GM21367 (cell line): ENCODE data around the gene SIVA1.
"Not testable (repeated sequence)": the region's sequence is repeated elsewhere in the genome, so short reads cannot be mapped to it uniquely, and the experiment has no call there.

Experiments
- ATAC-seq: cut with Tn5 transposase; IDR thresholded peaks from one replicate; pipeline ENCODE4 v1.9.1; 2021; ENCODE audit not compliant: unreplicated experiment

Gene SIVA1

DNA sequence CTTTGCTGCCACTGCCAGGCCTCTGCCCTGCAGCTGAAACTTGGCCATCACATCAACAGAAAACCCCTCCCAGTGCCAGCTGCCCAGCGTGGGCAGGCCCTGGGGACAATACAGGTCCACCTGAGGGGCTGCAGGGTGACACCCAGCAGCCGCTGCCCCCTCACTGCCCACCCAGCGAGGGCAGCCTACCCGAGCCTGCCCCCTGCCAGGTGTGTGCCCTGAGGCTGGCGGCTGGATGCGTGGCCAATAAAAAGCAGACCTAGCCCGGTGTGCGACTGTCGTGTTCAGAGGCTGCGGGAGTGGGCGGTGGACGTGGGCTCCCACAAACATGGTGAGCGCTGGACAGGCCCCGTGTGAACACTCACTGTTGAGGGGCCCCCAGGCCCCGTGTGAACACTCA lies 33.6 kb upstream of the SIVA1 start:
- no peak for ATAC-seq

DNA sequence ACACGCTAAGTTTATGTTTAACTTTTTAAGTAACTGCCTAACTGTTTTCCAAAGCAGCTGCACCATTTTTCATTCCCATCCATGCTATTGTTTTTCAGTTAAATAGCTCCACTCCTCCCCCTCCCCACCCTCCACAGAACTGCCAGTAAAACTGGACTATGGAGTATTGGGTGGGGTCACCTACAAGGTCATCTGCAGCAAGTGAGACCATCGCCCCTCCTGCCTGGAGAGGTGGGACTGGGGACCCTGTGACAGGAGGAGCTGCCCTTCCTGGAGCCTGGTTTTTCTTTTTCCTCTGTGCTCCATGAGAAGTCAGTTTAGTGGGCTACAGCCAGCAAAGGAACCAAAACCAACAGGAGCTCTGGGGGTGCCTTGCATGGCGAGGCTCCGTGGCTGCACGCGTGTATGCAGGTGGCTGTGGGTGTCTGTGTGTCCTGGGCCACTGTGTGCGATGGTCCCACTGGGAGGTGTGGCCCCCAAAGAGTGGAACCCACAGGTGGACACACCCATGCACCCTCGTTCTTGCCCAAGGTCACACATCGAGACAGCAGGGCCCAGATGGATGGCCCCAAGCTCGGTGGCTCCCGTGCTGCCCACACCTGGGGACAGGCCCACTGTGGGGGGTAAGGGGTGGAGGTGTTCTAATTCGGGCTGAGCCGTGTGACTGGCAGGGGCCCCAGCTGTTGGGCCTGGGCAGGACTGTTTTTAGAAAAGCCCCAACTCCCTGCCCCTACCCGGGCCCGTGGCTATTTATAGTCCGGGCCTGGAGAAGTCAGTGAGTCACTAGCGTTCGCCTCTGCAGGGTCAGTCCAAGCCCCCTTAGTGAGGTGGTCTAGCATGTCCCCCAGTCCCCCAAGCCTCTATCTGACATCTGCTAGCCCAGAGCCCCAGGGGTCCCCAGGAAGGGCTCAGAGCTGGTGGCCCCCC lies 31.2 kb upstream of the SIVA1 start:
- ATAC-seq: no peak

DNA sequence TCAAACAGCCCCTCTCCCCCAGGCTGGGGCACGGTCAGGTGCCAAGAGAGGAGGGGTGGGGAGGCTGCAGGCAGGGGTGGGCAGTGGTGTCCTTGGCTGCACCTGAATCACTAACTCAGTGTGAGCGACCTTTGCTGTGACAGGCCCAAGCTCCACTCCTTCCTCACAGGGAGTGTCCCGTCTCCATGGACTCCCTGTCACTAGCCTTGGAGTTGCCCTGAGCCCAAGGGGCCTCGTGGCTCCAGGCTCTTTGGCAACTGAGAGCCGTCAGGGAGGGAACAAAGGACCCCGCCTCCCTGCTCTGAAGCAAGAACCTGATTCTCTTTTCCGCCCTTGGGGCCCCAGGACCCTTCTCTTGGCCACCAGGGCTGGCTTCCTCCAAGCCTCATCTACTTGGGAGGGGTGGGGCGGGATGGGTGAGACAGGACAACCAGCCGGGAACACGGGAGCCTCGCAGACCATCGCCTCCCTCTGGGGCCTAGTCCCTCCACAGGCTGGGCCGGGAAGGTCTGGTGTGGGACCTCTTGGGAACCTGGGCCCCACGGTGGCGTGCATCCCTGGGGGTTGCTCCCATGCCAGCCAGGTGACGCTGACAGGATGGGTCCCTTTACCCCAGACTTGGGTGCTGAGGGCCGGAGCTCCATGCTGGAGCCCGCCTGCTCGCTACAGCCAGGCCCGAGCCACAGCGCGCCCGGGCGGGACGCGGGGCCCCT lies 29.9 kb upstream of the SIVA1 start:
- no peak for ATAC-seq

DNA sequence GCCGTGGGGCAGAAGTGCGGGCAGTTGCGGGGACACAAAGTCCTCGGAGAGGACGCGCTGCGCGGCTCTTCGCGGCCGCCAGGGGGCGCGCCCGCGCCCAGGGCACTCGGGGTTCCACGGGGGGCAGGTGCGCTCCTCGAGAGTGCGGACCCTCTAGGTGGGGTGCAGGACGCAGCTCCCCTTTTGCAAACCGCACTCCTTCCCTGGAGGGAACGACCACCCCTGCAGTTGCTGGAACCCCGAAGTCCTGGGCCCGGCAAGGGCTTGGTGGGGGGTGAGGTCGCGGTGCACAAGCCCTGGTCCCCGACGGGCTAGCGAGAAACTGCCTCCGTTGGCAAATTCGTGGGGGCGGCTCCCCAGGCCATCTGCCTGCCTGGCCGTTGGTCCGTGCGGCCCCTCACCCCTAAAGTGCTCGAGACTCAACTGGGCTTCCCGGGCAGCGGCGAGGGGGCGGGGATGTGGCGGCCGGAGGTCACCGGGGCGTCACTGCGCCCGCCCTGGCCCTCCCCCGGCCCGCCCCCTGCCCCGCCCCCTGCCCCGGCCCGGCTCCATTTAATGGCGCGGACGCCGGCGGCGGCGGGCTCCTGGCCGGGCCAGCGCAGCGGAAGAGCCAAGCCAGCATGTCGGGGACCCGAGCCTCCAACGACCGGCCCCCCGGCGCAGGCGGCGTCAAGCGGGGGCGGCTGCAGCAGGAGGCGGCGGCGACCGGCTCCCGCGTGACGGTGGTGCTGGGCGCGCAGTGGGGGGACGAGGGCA lies 29.1 kb upstream of the SIVA1 start, which contains the start of gene ADSS1:
ADSS1 (plus strand) TSS at position 579 of the 756 bp plus-strand sequence; CDS start at position 621, 42 bp downstream.
- ATAC-seq: no peak

DNA sequence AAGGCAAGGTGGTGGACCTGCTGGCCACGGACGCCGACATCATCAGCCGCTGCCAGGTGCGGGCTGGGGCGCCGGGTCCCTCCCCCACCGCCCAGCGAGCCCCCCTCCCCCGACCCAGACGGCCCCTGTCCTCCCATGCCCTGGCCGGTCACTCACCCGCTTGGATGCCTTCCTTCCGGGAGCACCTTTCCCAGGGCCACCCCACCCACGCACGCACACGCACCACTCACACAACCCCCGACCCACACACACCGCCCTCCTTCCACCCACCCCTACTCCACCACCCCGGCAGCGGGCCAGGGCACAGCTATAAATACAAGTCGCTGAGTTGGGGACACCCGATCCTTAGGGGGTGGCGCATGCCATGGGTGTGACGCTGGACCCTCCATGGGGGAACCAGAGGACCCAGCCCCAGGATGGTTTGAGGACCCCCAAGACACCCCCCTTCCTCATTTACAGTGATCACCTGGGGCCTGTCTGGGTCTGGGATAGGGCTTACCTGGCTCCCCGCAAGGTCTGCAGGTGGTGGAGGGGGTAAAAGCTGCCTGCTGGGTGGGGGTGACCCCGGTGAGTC lies 28.5 kb upstream of the SIVA1 start:
- ATAC-seq: no peak

DNA sequence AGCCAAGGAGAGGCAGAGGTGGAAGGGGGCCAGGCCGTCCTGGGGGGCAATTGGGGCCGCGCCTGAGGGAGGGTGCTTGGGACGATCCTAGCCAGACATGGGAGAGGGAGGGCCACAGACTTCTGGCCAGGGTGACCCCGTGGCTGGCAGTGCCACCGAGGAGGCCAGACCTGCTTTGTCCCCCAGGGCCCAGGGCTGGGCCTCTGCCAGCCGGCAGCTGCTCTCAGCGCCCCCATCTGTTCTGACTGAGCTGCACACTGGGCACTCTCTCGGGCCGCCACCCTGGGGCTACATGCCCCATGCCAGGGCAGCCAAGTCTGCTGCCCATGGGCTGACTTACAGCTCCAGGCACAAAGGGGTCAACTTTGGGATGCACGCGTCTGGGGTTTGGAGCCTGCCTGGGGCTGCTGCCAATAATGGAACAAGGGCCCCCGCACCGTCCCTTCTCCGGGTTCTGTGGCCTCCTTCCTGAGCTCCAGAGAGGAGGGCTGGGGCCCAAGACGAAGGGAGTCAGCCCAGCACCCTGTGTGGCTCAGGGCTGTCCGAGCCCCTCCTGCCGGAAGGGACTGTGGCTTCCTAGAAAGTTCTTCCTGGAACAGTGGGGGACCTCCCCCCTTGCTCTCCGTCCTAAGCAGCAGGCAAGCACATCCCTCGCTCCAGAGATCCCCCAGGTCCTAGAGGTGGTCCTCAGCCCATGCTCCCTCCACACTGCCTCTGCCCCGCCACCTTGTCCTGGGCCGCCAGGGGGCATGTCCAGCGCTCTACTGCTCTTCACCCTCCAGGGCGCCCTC lies 27.8 kb upstream of the SIVA1 start:
- no peak for ATAC-seq

DNA sequence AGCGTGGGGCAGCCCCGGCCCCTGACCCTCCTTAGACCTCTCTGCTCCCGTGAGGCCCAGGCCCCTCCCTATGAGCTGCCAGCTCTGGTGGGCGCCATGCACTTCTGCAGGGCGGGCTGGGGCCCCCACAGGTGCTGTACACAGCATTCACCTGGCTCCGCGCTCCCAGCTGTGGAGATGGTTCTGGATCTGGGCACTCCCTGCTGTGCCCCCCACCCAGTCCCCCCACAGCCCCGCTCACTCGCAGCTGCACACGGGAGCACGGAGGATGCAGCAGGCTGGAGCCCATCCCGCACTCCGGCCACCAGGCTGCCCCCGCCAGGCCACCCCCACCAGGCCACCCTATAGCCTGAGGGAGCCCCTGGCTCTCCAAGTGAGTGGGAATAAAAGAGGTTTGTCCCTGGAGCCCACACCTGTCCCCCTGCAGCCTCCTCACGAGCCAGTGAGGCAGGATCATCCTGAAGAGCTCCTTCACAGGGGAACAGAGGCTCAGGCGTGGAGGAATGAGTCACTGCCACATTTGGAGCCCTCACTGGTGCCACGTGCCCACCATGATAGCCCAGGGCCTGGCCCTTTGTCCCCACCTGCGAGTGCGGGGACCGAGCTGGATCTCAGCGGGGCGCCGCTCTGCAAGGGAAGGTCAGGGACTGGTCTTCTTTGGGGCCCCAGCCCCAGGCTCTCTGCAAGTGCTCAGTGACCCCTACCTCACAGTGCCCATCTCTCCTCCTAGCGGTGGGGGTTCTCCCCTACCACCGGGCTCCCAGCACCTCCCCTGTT lies 27.0 kb upstream of the SIVA1 start:
- ATAC-seq: no peak

DNA sequence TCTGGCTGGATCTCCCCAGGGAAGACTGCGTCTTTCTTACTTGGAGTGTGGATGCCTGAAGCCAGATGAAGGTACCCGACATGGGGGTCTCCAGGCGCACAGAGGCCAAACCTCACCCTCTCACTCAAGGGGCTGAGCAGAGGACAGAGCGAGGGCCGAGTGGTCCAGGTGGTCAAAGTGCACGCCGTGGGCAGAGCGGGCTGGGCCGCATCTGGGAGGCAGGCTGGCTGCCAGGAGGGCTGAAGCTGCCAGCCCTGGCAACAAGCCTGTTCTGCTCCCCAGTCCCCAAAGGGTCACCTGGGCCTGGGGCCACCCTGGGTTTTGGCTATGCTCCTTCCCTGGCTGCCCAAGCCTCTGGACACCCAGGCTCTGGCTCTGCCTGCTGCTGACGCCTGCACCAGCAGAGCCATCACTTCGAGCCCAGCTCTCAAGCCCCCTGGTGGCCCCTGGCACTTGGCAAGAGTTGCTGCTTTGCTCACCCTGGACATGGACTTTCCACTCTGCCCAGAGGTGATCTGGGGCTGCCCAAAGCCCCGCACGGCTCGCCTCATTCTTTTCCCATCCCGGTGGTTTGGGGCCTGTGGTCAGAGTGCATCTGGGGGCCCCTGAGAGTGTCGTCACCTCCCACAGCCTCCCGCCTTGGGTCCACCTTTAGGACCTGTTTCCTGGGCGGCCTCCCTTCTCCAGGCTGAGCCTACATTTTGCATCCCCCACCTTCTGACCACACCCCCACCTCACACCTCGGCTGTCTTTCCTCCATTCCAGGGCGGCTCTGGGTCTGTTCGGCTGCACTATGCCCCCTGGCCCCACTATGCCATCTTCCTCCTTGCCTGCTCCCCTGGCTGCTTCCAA lies 26.1 kb upstream of the SIVA1 start:
- no peak for ATAC-seq

DNA sequence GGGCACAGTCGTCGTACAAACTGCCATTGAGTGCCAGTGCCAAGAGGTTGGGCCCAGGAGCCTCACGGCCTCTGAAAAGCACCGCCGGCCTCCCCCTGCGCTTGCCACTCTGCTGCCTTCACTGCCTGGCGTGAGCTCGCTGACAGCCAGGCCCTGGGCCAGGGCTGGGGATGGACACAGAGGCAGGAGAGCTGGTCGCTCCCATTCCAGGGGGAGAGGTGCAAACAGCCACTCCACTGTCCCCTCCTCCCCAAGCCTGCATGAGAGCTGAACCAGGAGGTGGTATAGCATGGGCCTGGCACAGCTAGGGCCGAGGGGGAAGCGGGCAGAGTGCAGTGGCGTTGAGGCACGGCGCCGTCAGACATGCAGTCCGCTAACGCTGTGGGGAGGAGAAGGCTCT lies 24.3 kb upstream of the SIVA1 start:
- ATAC-seq: no peak

DNA sequence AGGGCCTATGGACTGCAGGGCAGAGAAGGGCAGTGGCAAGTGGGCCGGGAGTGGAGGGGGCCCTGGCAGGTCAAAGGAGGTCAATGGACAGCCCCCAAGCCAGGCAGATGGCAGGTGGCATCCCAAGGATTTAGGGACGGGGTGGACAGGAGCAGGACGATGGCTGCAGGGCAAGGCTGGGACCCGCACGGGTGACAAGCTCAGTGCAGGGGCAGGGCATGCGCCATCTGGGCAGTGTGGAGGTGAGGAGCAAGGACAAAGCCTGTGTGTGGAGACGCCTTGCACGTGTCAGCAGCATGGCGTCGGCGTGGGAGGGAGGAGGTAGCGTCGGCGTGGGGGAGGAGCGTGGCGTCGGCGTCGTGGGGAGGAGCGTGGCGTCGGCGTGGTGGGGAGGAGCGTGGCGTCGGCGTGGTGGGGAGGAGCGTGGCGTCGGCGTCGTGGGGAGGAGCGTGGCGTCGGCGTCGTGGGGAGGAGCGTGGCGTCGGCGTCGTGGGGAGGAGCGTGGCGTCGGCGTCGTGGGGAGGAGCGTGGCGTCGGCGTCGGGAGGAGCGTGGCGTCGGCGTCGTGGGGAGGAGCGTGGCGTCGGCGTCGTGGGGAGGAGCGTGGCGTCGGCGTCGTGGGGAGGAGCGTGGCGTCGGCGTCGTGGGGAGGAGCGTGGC lies 23.6 kb upstream of the SIVA1 start:
- ATAC-seq: not testable (repeated sequence)

DNA sequence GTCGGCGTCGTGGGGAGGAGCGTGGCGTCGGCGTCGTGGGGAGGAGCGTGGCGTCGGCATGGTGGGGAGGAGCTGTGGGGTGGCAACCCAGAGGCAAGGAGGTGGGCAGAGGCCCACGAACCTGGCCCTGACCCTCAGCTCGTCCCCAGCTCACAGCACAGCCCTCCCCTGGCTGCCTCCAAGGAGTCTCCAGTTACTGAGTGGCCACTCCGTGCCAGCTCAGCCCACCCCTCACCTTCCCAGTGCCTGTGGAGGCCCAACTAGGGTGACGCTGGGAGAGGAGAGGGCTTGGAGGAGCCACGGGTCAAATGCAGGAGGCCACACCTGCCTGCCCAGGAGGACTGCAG lies 23.1 kb upstream of the SIVA1 start:
- no peak for ATAC-seq

DNA sequence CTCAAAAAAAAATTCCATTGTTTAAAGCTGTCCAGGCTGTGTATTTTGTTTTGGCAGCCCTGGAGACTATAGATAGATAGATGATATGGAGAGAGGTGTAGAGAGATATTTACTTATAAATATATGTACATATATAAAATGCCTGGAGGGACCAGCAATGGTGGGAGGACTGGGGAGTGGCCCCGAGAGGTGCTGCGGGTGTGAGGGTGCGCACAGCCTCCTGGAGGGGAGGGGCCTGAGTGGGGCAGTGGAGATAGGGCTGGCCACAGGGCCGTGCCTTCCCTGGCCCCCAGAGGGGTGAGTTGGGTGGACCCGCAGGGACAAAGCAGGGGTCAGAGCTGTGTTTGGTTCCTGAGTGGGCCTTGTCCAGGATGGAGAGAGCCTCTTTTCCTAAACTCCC lies 22.5 kb upstream of the SIVA1 start:
- no peak for ATAC-seq

DNA sequence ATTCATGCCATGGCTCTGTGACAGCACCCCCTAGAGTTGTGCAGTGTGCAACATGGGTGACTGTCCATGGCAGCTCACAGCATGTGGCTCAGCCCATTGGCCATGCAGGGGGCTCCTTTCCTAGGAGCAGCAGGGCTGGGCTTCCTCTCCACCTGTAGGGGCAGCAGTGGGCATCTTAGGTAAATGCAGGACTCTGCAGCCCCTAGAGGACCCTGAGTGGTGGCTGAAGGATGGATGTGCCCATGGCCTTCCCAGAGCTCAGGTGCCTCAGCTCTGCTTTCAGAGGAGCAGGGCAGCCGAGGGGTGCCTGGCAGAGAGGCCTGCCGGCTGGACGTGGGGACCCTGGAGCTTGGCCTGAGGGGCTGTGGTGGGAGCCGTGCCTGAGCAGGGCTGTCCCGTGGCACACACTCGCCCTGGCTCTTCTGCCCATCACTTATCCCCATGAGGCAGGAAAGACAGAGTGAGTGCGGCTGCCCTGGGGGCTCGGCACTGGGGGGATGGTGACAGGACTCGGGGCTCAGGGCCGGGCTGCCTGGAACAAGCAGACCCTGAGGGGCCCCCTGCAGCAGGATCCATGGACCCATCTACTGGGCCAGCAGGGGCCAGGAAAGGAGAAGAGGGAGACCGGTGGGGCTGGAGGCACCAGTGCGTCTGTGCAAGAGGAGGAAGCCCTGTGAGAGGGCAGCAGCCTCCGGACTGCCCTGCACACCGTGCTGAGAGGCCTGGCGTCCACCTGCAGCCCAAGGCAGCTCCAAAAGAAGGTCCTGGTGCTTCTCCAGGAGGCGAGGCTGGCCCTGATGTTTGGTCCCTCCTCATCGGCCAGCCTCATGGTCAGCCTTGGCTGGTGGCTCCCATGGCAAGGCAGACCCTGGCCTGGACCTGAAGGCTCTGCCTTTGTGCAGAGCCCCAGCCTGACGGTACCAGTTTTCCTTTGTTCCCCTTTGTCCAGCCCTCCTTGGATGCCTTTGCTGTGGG lies 21.3 kb upstream of the SIVA1 start:
- no peak for ATAC-seq

DNA sequence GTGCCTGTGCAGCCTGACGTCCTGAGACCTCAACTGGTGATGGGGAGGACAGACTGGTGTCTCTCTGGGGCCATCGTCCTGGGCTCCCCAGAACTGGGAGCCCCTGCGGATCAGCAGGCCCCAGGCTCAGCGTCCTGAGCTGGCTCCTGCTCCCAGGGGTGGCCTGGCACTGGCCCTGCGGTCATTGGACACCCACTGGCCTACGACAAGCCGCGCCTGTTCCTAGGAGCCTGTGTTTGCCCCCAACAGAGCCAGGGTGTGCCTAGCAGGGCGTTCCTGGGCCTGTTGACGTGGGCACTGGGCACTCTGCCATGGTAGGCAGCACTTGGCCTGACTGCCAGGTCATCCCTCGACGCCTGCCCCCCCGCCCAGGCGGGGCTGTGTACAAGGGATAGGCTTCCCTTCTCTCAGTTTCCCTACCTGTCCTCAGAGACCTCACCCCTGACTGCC lies 20.6 kb upstream of the SIVA1 start:
- no peak for ATAC-seq

DNA sequence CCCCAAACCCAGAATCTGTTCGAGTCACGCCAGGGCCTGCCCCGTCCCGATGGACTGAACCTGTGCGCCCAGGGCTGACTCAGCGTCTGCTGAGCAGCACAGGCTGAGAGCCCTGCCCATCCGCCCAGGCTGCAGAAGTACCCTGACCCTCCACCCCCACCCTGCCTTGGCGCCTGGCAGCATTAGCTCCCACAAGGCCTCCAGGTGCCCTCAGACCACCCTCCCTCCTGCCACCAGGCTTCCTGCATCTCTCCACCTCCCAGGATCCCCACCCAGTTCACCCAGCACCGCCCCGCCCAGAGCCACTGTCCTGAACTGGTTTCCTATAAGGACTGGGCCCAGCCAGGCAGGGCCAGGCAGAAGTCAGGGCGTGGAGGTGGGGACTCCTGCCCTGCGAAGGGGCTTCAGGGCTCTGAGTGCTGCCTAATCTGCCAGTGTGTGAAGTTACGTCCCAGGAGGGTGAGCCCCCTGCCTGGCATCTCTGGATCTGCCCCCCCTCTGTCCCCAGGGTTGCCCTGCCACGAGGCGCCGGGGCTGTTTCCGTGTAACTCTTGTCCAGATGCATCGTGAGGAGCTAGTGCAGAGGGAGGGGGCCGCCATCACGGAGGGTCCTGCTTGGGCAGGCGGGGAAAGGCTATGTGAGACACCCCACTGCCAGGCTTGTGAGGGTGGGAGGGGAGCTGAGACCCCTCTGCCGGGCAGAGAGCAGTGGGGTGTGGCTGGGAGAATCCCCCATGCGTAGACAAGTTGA lies 19.8 kb upstream of the SIVA1 start:
- no peak for ATAC-seq

DNA sequence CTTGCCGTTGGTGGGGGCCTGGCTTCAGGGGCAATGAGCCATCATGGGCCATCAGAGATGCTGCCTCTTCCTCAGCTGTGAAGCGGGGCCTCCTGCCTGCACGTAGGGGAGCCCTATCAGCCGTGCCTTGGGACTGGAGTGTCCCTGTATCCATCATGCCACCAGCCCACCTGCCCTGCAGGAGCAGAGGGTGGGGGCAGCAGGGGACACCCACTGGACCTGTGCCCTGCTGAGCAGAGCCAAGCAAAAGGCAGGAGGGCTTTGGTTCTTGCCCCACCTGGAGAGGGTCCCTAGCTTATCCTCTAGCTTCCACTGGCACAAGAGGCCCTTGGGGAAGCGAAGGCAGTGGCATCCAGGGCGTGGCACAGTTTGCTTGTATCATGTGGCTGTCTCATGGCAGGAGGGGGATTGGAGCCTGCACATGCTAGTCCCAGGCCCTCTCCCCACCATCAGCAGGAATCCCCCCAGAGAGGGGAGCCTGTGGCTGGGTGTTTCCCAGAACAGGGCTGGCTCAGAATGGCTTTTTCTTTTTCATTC lies 18.8 kb upstream of the SIVA1 start:
- ATAC-seq: no peak
